Esophagus muscularis mucosa (tissue), 4 donors: ENCODE measurements around the gene FPGT. TPM values are rescaled to one million over a fixed set of nuclear protein-coding genes. Genes with fewer than 3 reads are reported as not detected.

Experiments used
- DNase-seq: peaks from one replicate; pipeline ENCODE4 v3.0.0-alpha.2; 2017; ENCODE audit errors: extremely low spot score
- H3K27ac ChIP-seq, 4 donors: fragments of 200-600 bp; sonication (generic); replicated peaks in 1 of 4; 1 replicate in 3 of 4; 2 replicates in 1 of 4; pipeline ENCODE4 v1.5.1; 2016 to 2019; ENCODE audit warnings: mild to moderate bottlenecking in 1 of 4
- H3K27me3 ChIP-seq, 4 donors: fragments of 200-600 bp; sonication (generic); one replicate each; pipeline versions ENCODE4 v1.5.1 to v1.6.0; 2016 to 2019
- H3K36me3 ChIP-seq, 4 donors: fragments of 200-600 bp; sonication (generic); one replicate each; pipeline ENCODE4 v1.5.1; 2016 to 2019
- H3K4me1 ChIP-seq, 4 donors: fragments of 200-600 bp; sonication (generic); one replicate each; pipeline ENCODE4 v1.5.1; 2016 to 2019
- H3K4me3 ChIP-seq, 4 donors: fragments of 200-600 bp; sonication (generic); 1 replicate in 2 of 4; 2 replicates in 2 of 4; pipeline ENCODE4 v1.5.1; 2016 to 2019; ENCODE audit warnings: mild to moderate bottlenecking in 4 of 4, moderate library complexity in 1 of 4
- H3K9me3 ChIP-seq, 4 donors: fragments of 200-600 bp; sonication (generic); 1 replicate in 3 of 4; 2 replicates in 1 of 4; pipeline ENCODE4 v1.5.1; 2016 to 2019
- EP300 ChIP-seq: sonication (generic); formaldehyde crosslinking; IDR thresholded peaks from one replicate; pipeline ENCODE4 v1.6.1; 2017; ENCODE audit warnings: antibody characterized with exemption
- POLR2A ChIP-seq: fragments of 450-650 bp; IDR thresholded peaks from one replicate; pipeline ENCODE4 v1.6.1; 2017; ENCODE audit warnings: antibody characterized with exemption, moderate library complexity, mild to moderate bottlenecking, low read depth
- POLR2AphosphoS5 ChIP-seq, 2 donors: sonication (generic); formaldehyde crosslinking; IDR thresholded peaks; one replicate each; pipeline ENCODE4 v1.6.1; 2017; ENCODE audit warnings: antibody characterized with exemption in 2 of 2
- WGBS: methylation state at CpG from one replicate; pipeline ENCODE4 v1.1.5; 2018; 5-methylcytosine and 5-hydroxymethylcytosine counted together
- intact Hi-C: fragments of 100-400 bp; cut with DNase I; formaldehyde crosslinking; loops from one replicate; pipeline ENCODE4 v1.15.1; 2023
- total RNA-seq, 4 donors: library from RNA; depleted of rRNA; stranded (reverse); fragments of >200 nt; gene quantifications; one replicate each; pipeline versions ENCODE4 v1.1.0 to v1.2.1, GENCODE V29; 2016
- TF ChIP-seq, protein P1 (sequence below), 3 experiments: fragments of 200-600 bp in 2 of 3; fragments of 450-650 bp in 1 of 3; sonication (generic) in 2 of 3; IDR thresholded peaks; one replicate each; pipeline ENCODE4 v1.5.1; 2017 to 2019; ENCODE audit warnings: antibody characterized with exemption in 3 of 3, mild to moderate bottlenecking in 2 of 3, moderate library complexity in 1 of 3

The FPGT gene
- total RNA-seq, 4 donors from 2014 or later: 6.9 to 13.7 (median 8.1) TPM

DNA sequence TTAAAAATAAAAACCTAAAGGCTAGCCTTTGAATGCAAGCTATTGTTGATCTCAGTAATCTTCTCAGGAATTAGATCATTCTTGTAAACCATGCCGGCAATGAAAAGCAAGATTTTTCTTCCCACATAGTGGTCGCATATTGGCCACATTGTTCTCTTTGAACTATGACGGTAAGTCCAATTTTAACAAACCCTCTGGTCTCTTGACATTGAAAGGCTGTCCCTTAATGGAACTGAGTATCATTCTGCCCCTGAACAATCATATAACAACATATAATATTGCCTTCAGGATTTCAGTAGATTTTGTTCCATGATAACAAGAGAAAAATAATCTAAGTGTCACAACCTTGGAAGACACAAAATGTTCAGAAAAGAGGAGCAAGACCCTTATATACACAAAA is 38.4 kb downstream of the FPGT start:
- Histone ChIP-seq H3K27me3 (no peaks in the 10 kb centered on the region), H3K9me3 (no peaks in the 10 kb centered on the region), H3K4me3 (no peak overlapping the region), H3K36me3 (peaks cover 0 to 11% (median 3%) of the 10 kb centered on the region in 4 donors), H3K27ac (no peak overlapping the region), H3K4me1 (no peaks in the 10 kb centered on the region)
- intact Hi-C loops: no loop called here
- DNase-seq: no peak
- TF ChIP-seq POLR2A (no peak), POLR2AphosphoS5 (IDR thresholded peaks at IDR 0.05) (no peak), EP300 (no peak)
- TF ChIP-seq, protein P1, sequence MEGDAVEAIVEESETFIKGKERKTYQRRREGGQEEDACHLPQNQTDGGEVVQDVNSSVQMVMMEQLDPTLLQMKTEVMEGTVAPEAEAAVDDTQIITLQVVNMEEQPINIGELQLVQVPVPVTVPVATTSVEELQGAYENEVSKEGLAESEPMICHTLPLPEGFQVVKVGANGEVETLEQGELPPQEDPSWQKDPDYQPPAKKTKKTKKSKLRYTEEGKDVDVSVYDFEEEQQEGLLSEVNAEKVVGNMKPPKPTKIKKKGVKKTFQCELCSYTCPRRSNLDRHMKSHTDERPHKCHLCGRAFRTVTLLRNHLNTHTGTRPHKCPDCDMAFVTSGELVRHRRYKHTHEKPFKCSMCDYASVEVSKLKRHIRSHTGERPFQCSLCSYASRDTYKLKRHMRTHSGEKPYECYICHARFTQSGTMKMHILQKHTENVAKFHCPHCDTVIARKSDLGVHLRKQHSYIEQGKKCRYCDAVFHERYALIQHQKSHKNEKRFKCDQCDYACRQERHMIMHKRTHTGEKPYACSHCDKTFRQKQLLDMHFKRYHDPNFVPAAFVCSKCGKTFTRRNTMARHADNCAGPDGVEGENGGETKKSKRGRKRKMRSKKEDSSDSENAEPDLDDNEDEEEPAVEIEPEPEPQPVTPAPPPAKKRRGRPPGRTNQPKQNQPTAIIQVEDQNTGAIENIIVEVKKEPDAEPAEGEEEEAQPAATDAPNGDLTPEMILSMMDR (IDR thresholded peaks at IDR 0.05): no peak
- WGBS: 98% methylated on average over 3 of the region's 3 CpGs

GRCh38 chr1:74237035-74237434 is 39.0 kb downstream of the FPGT start:
- intact Hi-C loops: no loop called here
- no peaks in the 10 kb centered on the region for H3K9me3 ChIP-seq
- H3K27me3 ChIP-seq: no peaks in the 10 kb centered on the region
- H3K4me1 ChIP-seq: no peaks in the 10 kb centered on the region
- 85% methylated on average over 1 of the region's 1 CpG for WGBS
- H3K4me3 ChIP-seq: no peak overlapping the region
- TF ChIP-seq, protein P1 (IDR thresholded peaks at IDR 0.05): no peak
- no peak overlapping the region for H3K27ac ChIP-seq
- no peak for DNase-seq
- peaks cover 0 to 11% (median 3%) of the 10 kb centered on the region in 4 donors for H3K36me3 ChIP-seq

- no peaks in the 10 kb centered on the region for H3K4me1 ChIP-seq
- H3K27me3 ChIP-seq: no peaks in the 10 kb centered on the region
- no peaks in the 10 kb centered on the region for H3K9me3 ChIP-seq
- TF ChIP-seq EP300 (no peak), POLR2A (no peak), POLR2AphosphoS5 (IDR thresholded peaks at IDR 0.05) (no peak)
- TF ChIP-seq, protein P1 (IDR thresholded peaks at IDR 0.05): no peak
- WGBS: 97% methylated on average over 4 of the region's 4 CpGs
- no peak overlapping the region for H3K27ac ChIP-seq
- DNase-seq: no peak
- intact Hi-C loops: no loop called here
- peaks cover 0 to 11% (median 3%) of the 10 kb centered on the region in 4 donors for H3K36me3 ChIP-seq
- H3K4me3 ChIP-seq: no peak overlapping the region
Observed at GRCh38 chr1:74237787-74238186, 39.7 kb downstream of the FPGT start.

GRCh38 chr1:74245168-74245772 is 47.2 kb downstream of the FPGT start:
- Histone ChIP-seq H3K4me3 (no peak overlapping the region), H3K27ac (no peak overlapping the region), H3K36me3 (no peaks in the 10 kb centered on the region), H3K9me3 (no peaks in the 10 kb centered on the region), H3K4me1 (no peaks in the 10 kb centered on the region), H3K27me3 (no peaks in the 10 kb centered on the region)
- intact Hi-C loops: no loop called here
- TF ChIP-seq POLR2AphosphoS5 (IDR thresholded peaks at IDR 0.05) (no peak), POLR2A (no peak), EP300 (no peak)
- TF ChIP-seq, protein P1 (IDR thresholded peaks at IDR 0.05): no peak
- WGBS: 38% methylated on average over 2 of the region's 2 CpGs
- DNase-seq: no peak

DNA sequence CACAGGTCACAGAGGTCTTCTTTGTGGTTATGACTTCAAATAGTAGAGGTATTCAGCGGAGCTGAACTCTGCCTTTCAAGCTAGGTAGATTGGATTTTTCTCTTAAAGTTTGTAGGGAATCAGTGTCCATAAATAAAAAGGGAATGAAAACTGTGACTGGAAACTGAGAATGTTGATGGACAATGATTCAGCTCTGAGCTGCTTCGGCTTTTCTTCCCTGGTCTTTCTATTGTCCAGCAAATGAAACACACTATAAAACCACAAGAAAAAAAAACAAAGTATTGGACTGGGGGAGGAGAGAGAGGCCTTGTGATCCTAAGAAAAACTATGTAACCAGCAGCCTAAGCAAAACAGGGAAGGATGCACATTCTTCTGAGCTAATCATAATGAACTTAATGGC is 48.3 kb downstream of the FPGT start:
- H3K4me3 ChIP-seq: no peak overlapping the region
- H3K9me3 ChIP-seq: no peaks in the 10 kb centered on the region
- no peaks in the 10 kb centered on the region for H3K4me1 ChIP-seq
- no peaks in the 10 kb centered on the region for H3K27me3 ChIP-seq
- H3K36me3 ChIP-seq: peaks cover 0 to 8% (median 4%) of the 10 kb centered on the region in 4 donors
- no peak for TF ChIP-seq POLR2A
- TF ChIP-seq POLR2AphosphoS5 (IDR thresholded peaks at IDR 0.05): no peak
- TF ChIP-seq, protein P1 (IDR thresholded peaks at IDR 0.05): no peak
- TF ChIP-seq EP300: no peak
- WGBS: 92% methylated on average over 2 of the region's 2 CpGs
- H3K27ac ChIP-seq: no peak overlapping the region
- intact Hi-C loops: no loop called here
- no peak for DNase-seq
